NCI-H460 (cell line): ENCODE data around the gene PPP1R15B. TPM values are rescaled to one million over a fixed set of nuclear protein-coding genes. Genes with fewer than 3 reads are reported as not detected.

ENCODE experiments used
- DNase-seq: peaks from one replicate; pipeline ENCODE4 v3.0.0-alpha.2; 2016; ENCODE audit warnings: low read depth; ENCODE audit errors: extremely low read depth
- polyA plus RNA-seq: library from polyadenylated mRNA; depleted of rRNA; stranded (reverse); fragments of >200 nt; gene quantifications from 2 replicates; pipeline ENCODE4 v1.2.3, GENCODE V29; 2014; cell fraction: nucleus; rRNA removed
- total RNA-seq: library from RNA; depleted of rRNA; stranded (reverse); fragments of >200 nt; shearing (Covaris generic); gene quantifications from 2 replicates; pipeline ENCODE4 v1.2.3, GENCODE V29; 2014; rRNA removed

PPP1R15B gene
- 96.7 and 106 TPM in 2 replicates for total RNA-seq
- 50.7 and 68.3 TPM in 2 replicates for polyA plus RNA-seq

GRCh38 chr1:204411451-204412204, at the start of gene PPP1R15B:
Gene PPP1R15B (minus strand): TSS chr1:204411817. CDS start chr1:204411411, 406 bp downstream.
- DNase-seq: peak; percentile 99

GRCh38 chr1:204460346-204460745, 48.7 kb upstream of the PPP1R15B start:
- no peak for DNase-seq

- DNase-seq: no peak
These were observed 48.1 kb upstream of the PPP1R15B start for GRCh38 chr1:204459706-204460105.

GRCh38 chr1:204457666-204458065, 46.0 kb upstream of the PPP1R15B start:
- no peak for DNase-seq

- DNase-seq: no peak
These were observed 45.3 kb upstream of the PPP1R15B start for GRCh38 chr1:204456826-204457442.

- no peak for DNase-seq
These were observed 44.2 kb upstream of the PPP1R15B start for GRCh38 chr1:204455831-204456145.

GRCh38 chr1:204455063-204455830, 43.6 kb upstream of the PPP1R15B start:
- DNase-seq: no peak

GRCh38 chr1:204454476-204454875, 42.9 kb upstream of the PPP1R15B start:
- no peak for DNase-seq

- DNase-seq: no peak
These were observed 41.6 kb upstream of the PPP1R15B start for GRCh38 chr1:204453141-204453772.

GRCh38 chr1:204451352-204452124, 39.9 kb upstream of the PPP1R15B start:
- no peak for DNase-seq

GRCh38 chr1:204450461-204451257, 39.0 kb upstream of the PPP1R15B start:
- no peak for DNase-seq

GRCh38 chr1:204449678-204450280, 38.2 kb upstream of the PPP1R15B start:
- no peak for DNase-seq

- no peak for DNase-seq
These were observed 37.5 kb upstream of the PPP1R15B start for GRCh38 chr1:204448991-204449677.

- DNase-seq: no peak
These were observed 36.8 kb upstream of the PPP1R15B start for GRCh38 chr1:204448344-204448964.

- no peak for DNase-seq
These were observed 36.1 kb upstream of the PPP1R15B start for GRCh38 chr1:204447736-204448135.

GRCh38 chr1:204447190-204447589, 35.6 kb upstream of the PPP1R15B start:
- DNase-seq: no peak

- peak; percentile 69 for DNase-seq
These were observed 34.9 kb upstream of the PPP1R15B start for GRCh38 chr1:204446413-204447111.
